PC-9 (cell line): ENCODE measurements around the gene SDCCAG8.

ENCODE experiments used
- EZH2 ChIP-seq: fragments of 200-600 bp; sonication (generic); IDR thresholded peaks from 2 replicates; pipeline ENCODE4 v1.8.0; 2017; ENCODE audit warnings: antibody characterized with exemption, low read depth
- TF ChIP-seq, protein P1 (sequence below): fragments of 200-600 bp; sonication (generic); conservative IDR thresholded peaks from 2 replicates; pipeline ENCODE4 v1.6.1; 2017; ENCODE audit warnings: mixed run types, antibody characterized with exemption, mild to moderate bottlenecking, moderate library complexity

DNA sequence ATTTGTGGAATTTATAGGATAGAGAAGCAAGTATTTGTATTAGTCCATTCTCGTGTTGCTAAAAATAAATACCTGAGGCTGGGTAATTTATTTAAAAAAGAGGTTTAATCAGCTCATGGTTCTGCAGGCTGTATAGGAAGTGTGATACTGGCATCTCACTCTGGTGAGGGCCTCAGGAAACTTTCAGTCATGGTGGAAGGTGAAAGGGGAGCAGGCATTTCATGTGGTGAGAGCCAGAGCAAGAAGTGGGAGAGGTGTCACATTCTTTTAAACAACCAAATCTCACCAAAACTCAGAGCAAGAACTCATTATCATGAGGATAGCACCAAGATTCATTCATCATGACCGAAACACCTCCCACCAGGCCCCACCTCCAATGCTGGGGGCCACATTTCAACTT is 18.1 kb downstream of the SDCCAG8 start:
- TF ChIP-seq, protein P1, sequence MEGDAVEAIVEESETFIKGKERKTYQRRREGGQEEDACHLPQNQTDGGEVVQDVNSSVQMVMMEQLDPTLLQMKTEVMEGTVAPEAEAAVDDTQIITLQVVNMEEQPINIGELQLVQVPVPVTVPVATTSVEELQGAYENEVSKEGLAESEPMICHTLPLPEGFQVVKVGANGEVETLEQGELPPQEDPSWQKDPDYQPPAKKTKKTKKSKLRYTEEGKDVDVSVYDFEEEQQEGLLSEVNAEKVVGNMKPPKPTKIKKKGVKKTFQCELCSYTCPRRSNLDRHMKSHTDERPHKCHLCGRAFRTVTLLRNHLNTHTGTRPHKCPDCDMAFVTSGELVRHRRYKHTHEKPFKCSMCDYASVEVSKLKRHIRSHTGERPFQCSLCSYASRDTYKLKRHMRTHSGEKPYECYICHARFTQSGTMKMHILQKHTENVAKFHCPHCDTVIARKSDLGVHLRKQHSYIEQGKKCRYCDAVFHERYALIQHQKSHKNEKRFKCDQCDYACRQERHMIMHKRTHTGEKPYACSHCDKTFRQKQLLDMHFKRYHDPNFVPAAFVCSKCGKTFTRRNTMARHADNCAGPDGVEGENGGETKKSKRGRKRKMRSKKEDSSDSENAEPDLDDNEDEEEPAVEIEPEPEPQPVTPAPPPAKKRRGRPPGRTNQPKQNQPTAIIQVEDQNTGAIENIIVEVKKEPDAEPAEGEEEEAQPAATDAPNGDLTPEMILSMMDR = no peak
- TF ChIP-seq EZH2 = no peak
